MCF 10A (cell line): Measurements from ENCODE around the gene TRPC1. TPM values are rescaled to one million over a fixed set of nuclear protein-coding genes. Genes with fewer than 3 reads are reported as not detected.

ENCODE experiments used
- BruUV-seq: library from RNA; stranded (reverse); fragments of 400-500 nt; replicated peaks from 2 replicates; lab custom pipeline; 2021; lab: Mats Ljungman, UMichigan
- CTCF ChIA-PET: fragments of 300-600 bp; sonication (Branson Sonifier 250); formaldehyde crosslinking; extraction: SDS; loops from one replicate; lab custom pipeline; 2021; ENCODE audit warnings: antibody characterized with exemption, inconsistent platforms; lab: Yijun Ruan, JAX
- POLR2A ChIA-PET: fragments of 300-600, 350-650 bp; sonication (Branson Sonifier 250); formaldehyde crosslinking; extraction: SDS; loops from one replicate; lab custom pipeline; 2020; ENCODE audit warnings: antibody characterized with exemption, inconsistent platforms; lab: Yijun Ruan, JAX
- DNase-seq: peaks from one replicate; pipeline ENCODE4 v3.0.0-alpha.2; 2018; ENCODE audit not compliant: unreplicated experiment
- H3K27ac Mint-ChIP-seq: one replicate; pipeline ENCODE4 v1.8.0; 2022; ENCODE audit warnings: mild to moderate bottlenecking, low read depth, mixed read lengths; ENCODE audit not compliant: unreplicated experiment
- H3K27me3 Mint-ChIP-seq: one replicate; pipeline ENCODE4 v1.8.0; 2022; ENCODE audit warnings: mixed read lengths; ENCODE audit not compliant: insufficient read depth, unreplicated experiment
- H3K36me3 Mint-ChIP-seq: one replicate; pipeline ENCODE4 v1.8.0; 2022; ENCODE audit warnings: mild to moderate bottlenecking, moderate library complexity, mixed read lengths; ENCODE audit not compliant: insufficient read depth, unreplicated experiment
- H3K4me1 Mint-ChIP-seq: one replicate; pipeline ENCODE4 v1.8.0; 2022; ENCODE audit warnings: mixed read lengths; ENCODE audit not compliant: insufficient read depth, unreplicated experiment
- H3K4me3 Mint-ChIP-seq: one replicate; pipeline ENCODE4 v1.8.0; 2022; ENCODE audit warnings: mild to moderate bottlenecking, moderate library complexity, mixed read lengths; ENCODE audit not compliant: unreplicated experiment
- H3K9me3 Mint-ChIP-seq: one replicate; pipeline ENCODE4 v1.8.0; 2022; ENCODE audit warnings: mixed read lengths; ENCODE audit not compliant: unreplicated experiment
- CTCF ChIP-seq: fragments of 200-600 bp; IDR thresholded peaks from one replicate; pipeline ENCODE4 v1.8.0; 2022; ENCODE audit warnings: antibody characterized with exemption, mild to moderate bottlenecking; ENCODE audit not compliant: unreplicated experiment
- intact Hi-C: fragments of 100-400 bp; cut with micrococcal nuclease; formaldehyde crosslinking; loops from 2 replicates; pipeline ENCODE4 v1.14.1; 2022
- total RNA-seq: library from RNA; stranded (reverse); gene quantifications from 2 replicates; pipeline ENCODE4 v1.2.3, GENCODE V29; 2022

Gene TRPC1
- total RNA-seq, 1 experiment from 2014 or later = 9.2 TPM

GRCh38 chr3:142828703-142829305, 105.0 kb downstream of the TRPC1 start:
- POLR2A ChIA-PET = interaction anchor here (0.5 to 2.8 kb wide), 11 partner anchors 10 to 250 kb away, joined by 3 to 14 read pairs (median 5); partner anchors contain the start of genes ATR and U2SURP
- no peaks in the 10 kb centered on the region for H3K36me3 Mint-ChIP-seq
- CTCF ChIA-PET = interaction anchor here (0.5 to 8.4 kb wide), 92 partner anchors 10 to 954 kb away, joined by 3 to 212 read pairs (median 4); partner anchors contain the start of genes ATR, PCOLCE2 and U2SURP
- intact Hi-C loops = loop anchor here (1.0 kb wide), 5 partner anchors 76 to 243 kb away; no protein-coding TSS in a partner anchor
- no peaks in the 10 kb centered on the region for H3K9me3 Mint-ChIP-seq
- peak; percentile 84 for TF ChIP-seq CTCF
- H3K4me3 Mint-ChIP-seq = no peak overlapping the region
- no peak overlapping the region for H3K27ac Mint-ChIP-seq
- peak; percentile 82 for DNase-seq
- H3K4me1 Mint-ChIP-seq = no peaks in the 10 kb centered on the region
- no peaks in the 10 kb centered on the region for H3K27me3 Mint-ChIP-seq
- BruUV-seq = no TSS peak

GRCh38 chr3:142837526-142837925, 113.7 kb downstream of the TRPC1 start:
- Mint-ChIP-seq H3K36me3 (no peaks in the 10 kb centered on the region), H3K4me3 (no peak overlapping the region), H3K4me1 (no peaks in the 10 kb centered on the region), H3K9me3 (no peaks in the 10 kb centered on the region), H3K27ac (no peak overlapping the region), H3K27me3 (no peaks in the 10 kb centered on the region)
- CTCF ChIA-PET = interaction anchor here (3.9 kb wide), 1 partner anchor 9 kb away, joined by 24 read pairs; no protein-coding TSS in a partner anchor
- no peak for TF ChIP-seq CTCF
- POLR2A ChIA-PET = no interaction called here
- DNase-seq = no peak
- no TSS peak for BruUV-seq
- intact Hi-C loops = no loop called here

- no TSS peak for BruUV-seq
- ChIA-PET CTCF (interaction anchor here (0.7 to 3.9 kb wide), 4 partner anchors 11 to 253 kb away, joined by 3 to 24 read pairs (median 5); no protein-coding TSS in a partner anchor), POLR2A (interaction anchor here (1.1 kb wide), 1 partner anchor 11 kb away, joined by 5 read pairs; no protein-coding TSS in a partner anchor)
- TF ChIP-seq CTCF = no peak
- H3K4me3 Mint-ChIP-seq = no peak overlapping the region
- DNase-seq = no peak
- no peak overlapping the region for H3K27ac Mint-ChIP-seq
- no peaks in the 10 kb centered on the region for H3K9me3 Mint-ChIP-seq
- H3K36me3 Mint-ChIP-seq = no peaks in the 10 kb centered on the region
- H3K4me1 Mint-ChIP-seq = no peaks in the 10 kb centered on the region
- no peaks in the 10 kb centered on the region for H3K27me3 Mint-ChIP-seq
- intact Hi-C loops = no loop called here
These were observed 116.0 kb downstream of the TRPC1 start for GRCh38 chr3:142839831-142840230.

GRCh38 chr3:142844339-142844977, 120.6 kb downstream of the TRPC1 start:
- no peaks in the 10 kb centered on the region for H3K36me3 Mint-ChIP-seq
- no peaks in the 10 kb centered on the region for H3K9me3 Mint-ChIP-seq
- H3K4me3 Mint-ChIP-seq = no peak overlapping the region
- no peaks in the 10 kb centered on the region for H3K27me3 Mint-ChIP-seq
- no peaks in the 10 kb centered on the region for H3K4me1 Mint-ChIP-seq
- peak; percentile 72 for DNase-seq
- no TSS peak for BruUV-seq
- H3K27ac Mint-ChIP-seq = no peak overlapping the region
- CTCF ChIA-PET = interaction anchor here (0.6 to 3.6 kb wide), 9 partner anchors 8 to 586 kb away, joined by 3 to 31 read pairs (median 3); no protein-coding TSS in a partner anchor
- intact Hi-C loops = no loop called here
- POLR2A ChIA-PET = no interaction called here
- peak; percentile 44 for TF ChIP-seq CTCF
